GM20000 (cell line): ENCODE data around the gene MAST4.

ENCODE experiments used
- DNase-seq: peaks from one replicate; pipeline ENCODE4 v3.0.0; 2012; ENCODE audit warnings: low spot score
- CTCF ChIP-seq: IDR thresholded peaks from 2 replicates; pipeline ENCODE4 v1.5.1; 2012; ENCODE audit warnings: mild to moderate bottlenecking, control low read depth; ENCODE audit errors: extremely low read depth, missing control alignments

Gene MAST4

GRCh38 chr5:67030289-67031056, 434.3 kb downstream of the MAST4 start:
- no peak for TF ChIP-seq CTCF
- DNase-seq = no peak

- DNase-seq = no peak
- no peak for TF ChIP-seq CTCF
Measured at GRCh38 chr5:67031057-67031443, 434.9 kb downstream of the MAST4 start.

- no peak for DNase-seq
- TF ChIP-seq CTCF = no peak
Measured at GRCh38 chr5:67031692-67032091, 435.5 kb downstream of the MAST4 start.

- no peak for TF ChIP-seq CTCF
- DNase-seq = no peak
Measured at GRCh38 chr5:67032921-67033664, 436.9 kb downstream of the MAST4 start.

GRCh38 chr5:67033880-67034651, 437.9 kb downstream of the MAST4 start:
- TF ChIP-seq CTCF = no peak

GRCh38 chr5:67035098-67035740, 439.0 kb downstream of the MAST4 start:
- no peak for DNase-seq
- no peak for TF ChIP-seq CTCF

More at GRCh38 chr5:67033880-67034651, 437.9 kb downstream of the MAST4 start:
- no peak for DNase-seq
